Activated T-cell treated with anti-CD3 and anti-CD28 coated beads for 4 hours (primary cell): ENCODE data around the gene INPP5D.
"Not testable (repeated sequence)": the region's sequence is repeated elsewhere in the genome, so short reads cannot be mapped to it uniquely, and the experiment has no call there.

ENCODE experiments used
- DNase-seq: peaks from one replicate; pipeline ENCODE4 v3.0.0-alpha.2; 2020

Gene INPP5D

DNA sequence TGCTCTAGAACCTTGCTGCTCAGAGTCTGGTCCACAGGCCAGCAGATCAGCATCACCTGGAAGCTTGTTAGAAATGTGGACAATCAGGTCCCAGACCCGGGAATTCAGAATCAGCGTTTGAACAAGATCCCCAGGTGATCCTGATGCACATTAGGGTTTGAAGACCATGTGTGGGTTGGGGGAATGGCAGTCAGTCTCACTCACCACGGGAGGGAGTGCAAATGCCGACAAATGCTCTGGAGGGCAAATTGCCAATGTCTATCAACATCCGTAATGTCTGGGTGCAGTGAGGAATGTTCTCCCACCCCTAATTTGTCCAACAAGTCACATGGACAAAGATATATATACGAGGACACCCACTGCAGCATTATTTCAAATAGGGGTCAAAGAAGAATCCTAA lies 34.5 kb downstream of the INPP5D start:
- no peak for DNase-seq

DNA sequence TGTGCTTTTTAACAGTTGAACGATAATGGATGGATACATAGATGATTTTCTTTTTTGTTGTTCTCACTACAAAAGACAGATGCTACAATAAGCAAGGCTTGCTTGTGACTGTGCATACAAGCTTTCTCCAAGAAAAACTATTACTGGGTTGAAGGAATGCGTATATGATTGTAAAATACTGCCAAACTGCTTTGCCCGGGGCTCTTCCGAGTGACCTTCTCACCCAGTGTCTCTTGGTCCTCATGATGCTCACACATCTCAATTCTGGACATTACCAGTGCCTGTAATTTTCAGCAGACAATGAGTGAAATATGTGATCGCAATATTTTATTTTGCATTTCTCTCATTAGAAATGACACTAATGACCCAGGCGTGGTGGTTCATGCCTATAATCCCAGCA lies 35.9 kb downstream of the INPP5D start:
- DNase-seq, result no peak

DNA sequence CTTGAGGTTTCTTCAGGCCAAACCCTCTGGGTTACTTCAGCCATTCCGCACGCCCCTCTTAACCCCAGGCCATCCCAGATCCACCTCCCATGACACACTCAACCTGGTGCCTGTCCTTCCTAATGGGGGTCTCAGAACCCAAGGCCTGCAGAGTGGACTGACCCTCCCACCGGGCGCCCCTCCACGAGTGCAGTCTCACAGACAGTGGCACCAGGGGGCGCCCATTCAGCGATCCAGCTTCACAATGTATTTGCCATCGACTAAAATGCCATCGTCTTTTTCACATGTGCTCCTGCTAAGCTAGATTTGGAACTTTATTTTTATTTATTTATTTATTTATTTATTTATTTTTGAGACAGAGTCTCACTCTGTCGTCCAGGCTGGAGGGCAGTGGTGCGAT lies 38.5 kb downstream of the INPP5D start:
- no peak for DNase-seq

DNA sequence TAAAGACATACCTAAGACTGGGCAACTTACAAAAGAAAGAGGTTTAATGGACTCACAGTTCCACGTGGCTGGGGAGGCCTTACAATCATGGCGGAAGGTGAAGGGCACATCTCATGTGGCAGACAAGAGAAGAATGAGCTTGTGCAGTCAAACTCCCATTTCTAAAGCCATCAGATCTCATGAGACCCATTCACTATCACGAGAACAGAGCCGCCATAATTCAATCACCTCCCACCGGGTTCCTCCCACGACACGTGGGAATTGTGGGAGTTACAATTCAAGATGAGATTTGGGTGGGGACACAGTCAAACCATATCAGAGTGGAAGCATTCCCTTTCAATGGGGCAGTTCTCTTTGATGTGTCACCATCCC lies 39.7 kb downstream of the INPP5D start:
- DNase-seq, result not testable (repeated sequence)

DNA sequence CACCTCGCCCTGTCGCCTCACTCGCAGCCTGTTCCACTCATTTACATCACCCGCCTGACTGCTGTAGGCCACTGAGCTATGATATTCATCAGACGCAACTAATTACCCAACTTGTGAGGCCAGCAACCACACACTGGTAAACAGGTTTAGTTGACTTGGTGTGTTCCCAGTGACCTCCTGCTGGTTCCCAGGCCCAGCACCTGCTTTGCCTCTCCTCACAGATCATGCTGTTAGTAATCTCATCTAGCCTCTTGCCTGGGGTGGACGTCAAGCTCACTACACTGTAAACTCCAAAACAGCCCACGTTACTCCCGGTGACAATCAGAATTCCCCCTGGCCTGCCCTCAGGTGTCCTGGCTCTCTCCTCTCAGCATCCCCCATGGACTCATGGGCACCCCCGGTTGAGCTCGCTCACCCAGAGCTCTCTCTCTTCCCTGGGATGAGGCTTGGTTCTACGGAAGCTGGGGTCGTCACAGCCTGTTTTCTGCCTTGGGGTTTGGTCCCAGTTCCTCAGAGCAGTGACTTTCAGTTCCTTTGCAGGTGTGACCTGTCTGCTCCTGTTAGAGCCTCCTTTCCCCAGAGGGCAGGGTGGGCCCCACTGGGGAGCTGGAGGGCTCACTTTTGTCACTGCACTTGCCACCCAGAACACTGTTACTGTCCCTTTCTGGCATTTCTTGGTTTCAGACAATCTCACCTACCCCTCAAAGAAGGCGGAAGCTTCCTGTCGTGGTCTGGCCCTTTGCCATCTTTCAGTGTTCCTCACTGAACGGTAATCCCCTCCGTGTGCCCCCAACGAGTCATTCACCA lies 40.3 kb downstream of the INPP5D start:
- peak; percentile 38 for DNase-seq

DNA sequence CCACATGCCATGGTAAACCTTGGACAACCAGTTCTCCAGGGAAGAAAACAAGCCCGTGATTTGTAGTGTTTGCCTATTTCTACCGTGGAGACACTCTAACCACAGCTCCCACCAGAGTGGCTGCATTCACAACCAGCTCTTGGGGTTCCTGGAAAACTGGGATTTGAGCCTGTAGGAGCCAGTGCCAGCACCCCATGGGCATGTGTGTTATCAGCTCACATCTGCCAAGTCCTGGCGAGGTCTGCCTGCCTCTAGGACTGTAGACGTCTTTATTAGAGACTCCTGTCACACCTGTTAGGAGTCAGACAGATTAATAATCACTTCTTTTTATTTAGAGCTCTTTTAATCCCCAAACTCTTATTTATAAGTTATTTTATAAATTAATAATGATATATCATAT lies 41.0 kb downstream of the INPP5D start:
- DNase-seq, result no peak

DNA sequence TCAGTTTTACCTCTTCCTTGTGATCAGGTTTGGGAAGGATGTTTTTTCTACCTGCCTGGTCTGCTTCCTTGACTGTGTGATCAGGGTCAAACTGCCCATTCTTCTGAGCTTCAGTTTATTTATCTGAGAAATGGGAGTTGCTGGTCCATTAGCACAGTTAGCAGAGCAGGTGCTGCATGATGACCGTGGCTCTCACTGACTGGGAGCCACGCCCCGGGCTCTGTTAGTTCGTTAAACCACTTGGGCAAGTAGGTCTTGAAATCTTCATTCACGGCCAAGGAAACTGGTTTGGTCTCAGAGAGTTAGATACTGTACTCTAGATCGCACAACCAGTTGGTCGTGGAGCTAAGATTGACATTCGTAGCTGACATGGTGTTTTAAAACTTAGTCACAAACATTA lies 41.7 kb downstream of the INPP5D start:
- DNase-seq, result no peak

DNA sequence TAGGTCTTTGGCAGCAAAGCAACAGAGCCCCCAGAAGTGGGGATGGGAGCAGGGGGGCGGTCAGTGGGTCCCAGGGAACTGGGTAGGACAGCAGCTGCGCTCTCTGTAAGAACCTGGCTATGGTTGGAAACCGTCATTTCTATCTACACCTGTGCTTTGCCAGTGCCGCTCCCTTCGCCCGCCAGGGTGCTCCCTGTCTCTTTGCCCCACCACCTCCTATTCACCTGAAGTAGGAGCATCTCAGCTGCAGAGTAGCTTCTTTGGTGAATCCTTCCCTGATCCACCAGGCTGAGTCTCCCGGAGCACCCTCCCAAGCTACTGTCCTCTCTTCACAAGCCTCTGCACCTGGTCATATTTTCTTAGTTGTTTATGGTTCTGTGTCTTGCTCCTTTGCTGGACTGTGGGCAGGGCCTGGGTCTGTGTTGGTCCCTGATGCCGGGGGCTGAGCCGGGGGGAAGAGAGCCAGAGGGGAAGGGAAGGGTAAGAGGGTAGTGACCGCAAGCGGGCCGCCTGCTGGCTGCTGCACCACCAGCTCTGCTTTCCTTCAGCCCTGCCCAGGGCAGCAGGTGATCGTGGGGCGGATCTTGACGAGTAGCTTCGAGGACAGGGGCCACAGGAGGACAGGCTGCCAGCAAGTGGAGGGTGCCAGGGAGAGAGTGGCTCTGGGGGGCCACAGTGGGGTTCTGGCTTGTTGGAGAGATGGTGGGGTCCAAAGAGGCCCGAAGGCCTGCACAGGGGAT lies 45.2 kb downstream of the INPP5D start:
- DNase-seq, result no peak

DNA sequence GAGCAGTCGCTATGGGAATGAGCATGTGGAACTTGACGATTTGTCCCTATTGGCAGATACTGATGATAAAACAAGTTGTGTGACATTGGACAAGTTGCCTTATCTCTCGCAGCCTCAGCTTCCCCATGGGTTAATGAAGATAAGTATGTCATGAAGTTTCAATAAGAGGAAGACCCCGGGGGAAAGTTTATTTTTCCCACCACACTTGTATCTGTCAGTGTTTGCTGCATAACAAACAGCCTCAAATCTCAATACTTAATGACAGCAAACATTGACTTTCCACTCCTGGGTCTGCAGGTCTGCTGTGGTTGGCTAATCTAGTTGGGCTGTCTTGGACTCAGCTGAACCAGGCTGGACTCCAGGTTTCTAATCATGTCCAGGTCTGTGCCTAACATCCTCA lies 45.8 kb downstream of the INPP5D start:
- no peak for DNase-seq

DNA sequence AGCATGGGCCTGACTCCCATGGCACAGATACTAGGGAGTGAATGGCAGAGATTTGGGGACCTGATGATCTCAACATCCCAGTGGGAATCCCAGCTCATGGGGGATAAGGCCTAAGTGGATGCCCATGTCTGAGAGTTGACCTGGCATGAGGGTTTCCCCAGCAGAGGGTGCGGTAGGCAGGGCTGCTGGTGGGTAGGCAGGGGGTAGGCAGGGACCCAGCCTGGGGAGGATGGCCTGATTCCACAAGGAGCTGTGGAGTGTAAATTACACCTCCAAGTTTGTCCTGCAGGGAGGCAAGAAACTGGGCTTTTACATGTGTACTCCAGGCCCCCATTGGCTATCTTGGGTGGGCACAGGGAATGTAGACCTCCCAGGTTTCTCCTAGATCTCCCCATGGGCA lies 46.9 kb downstream of the INPP5D start:
- no peak for DNase-seq

DNA sequence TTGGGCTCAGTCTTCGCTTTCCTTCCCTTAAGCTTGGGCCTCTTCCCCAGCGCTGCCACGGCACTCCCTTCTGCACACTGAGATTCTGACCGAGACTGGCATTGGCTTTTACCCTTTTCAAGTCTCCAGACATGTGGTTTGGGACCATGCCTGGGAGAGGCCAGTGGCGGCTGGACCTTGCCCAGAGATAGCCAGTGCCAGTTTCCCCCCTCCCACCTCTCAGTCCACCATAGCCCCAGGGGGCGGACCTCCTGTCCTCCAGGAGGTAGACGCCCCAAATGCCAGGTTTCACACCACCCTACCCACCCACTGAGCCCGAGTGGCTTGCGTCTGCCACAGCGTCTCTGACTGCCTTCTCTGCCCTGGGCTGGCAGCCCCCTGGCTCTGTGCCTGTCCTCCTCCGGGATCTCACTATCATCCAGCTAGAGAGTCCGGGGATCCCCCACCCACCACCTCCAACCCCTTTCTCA lies 47.7 kb downstream of the INPP5D start:
- no peak for DNase-seq

DNA sequence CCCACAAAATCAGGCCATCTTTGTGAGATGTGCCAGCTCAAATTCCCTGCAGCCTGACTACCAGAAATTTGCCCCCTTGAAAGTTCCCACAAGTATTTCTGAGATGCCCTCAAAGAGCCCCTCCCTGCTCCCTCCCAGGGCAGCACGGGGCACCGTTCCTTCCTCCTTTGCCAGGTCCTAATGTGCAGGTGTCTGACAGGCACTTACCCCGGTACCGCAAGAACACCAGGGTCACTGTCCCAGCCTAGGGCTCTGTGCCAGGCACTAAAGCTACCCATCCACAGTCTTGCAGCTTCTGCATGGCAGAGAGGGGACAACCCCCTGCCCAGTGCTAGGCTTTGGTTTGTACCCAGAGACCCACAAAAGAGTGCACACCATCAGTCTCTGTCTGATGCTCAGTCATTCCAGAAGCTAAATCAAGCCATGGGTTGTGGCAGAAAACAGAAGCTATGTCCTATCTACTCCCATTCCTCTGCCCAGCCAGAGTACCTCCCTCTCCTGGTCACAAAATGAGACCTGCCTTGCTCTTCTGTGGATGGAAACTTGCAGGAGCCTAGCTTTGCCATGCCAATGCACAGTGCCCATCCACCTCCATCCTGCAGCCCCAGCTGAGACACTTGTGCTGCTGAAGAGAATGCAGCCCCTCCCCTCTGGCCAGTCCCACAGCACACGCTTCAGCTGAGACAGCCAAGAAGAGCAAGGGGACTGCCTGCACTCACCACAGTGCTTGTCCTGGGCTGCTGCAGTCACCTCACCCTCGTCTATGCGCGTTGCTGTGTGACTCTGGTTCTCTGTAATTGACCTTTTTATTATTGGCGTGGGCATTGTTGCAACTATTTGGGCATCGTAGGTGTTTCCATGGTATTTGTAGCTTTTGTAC lies 48.7 kb downstream of the INPP5D start:
- DNase-seq, result no peak

DNA sequence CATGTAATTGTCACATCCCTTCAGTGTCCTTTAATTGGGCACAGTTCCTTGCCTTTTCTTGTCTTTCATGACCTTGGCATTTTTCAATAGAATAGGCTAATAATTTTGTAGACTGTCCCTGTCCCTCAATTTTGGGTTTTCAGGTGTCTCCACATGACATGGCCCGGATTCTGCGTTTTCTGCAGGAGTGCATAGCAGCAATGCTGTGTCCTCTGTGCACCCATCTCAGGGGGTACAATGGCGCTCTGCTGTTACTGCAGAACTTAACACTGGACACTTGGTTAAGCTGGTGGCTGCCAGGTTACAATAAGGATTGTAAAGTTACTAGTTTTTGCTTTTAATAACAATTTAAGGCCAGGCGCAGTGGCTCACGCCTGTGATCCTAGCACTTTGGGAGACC lies 51.3 kb downstream of the INPP5D start:
- DNase-seq, result no peak

DNA sequence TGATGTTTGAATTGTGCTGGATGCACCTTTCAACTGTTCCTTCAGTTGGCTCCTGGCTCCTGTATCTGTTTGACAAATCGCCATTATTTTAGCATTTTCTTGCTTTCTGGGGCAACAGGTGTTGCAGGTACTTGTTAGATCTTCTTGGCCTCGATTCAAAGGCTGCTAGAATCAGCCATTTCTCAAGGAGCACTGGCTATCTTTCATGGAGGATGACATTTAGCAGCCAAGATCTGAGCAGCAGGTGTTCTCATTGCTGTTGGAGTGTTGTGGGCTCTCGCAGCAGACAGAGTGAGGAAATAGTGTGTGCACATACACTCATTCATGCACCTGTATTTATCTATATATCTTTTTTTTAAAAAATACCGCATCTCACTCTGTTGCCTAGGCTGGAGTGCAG lies 52.2 kb downstream of the INPP5D start:
- no peak for DNase-seq

DNA sequence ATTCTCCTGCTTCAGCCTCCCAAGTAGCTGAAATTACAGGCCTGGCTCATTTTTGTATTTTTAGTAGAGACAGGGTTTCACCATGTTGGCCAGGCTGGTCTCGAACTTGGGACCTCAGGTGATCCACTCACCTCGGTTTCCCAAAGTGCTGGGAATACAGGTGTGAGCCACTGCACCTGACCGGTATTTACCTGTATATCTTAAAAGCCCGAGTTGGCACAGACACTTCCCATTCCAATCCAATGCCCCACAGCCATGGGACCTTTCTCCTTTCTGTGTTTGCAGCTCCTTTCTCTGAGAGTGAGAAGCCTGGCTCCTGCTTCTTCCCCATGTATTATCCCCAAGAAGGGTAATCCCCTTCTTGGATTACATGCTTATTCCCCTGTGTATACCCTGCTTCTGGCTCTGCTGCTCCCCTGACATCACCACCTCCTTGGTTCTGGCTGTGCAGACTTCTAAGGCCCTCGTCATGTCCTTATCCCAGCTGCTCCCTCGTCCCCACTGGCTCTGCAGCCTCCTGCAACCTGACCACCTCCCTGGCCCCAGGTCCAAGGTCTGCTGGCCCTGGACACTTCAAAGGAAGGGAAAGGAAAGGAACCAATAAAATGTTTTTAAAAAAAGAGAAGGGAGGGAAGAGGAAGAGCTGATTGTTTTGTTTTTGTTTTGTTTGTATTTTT lies 52.8 kb downstream of the INPP5D start:
- DNase-seq, result no peak

DNA sequence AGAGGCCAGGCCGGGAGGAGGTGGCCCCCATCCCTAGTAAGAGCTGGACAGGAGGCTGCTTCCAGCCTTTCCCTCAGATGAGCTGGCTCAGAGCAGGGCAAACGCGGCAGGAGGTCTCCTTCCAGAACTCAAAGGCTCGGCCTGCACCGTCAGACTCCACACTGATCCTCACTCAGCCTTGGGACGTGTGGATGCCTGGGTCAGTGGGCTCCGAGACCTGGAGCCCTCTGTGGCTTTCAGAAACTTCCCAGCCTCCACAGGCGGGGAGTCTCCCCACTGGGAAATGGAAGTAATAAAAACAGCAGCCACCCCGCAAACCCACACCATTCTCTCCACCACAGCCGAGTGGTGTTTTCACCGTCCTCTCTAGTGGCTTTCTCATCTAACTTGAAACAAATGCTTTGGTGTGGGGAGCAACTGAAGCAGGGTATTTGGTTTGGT lies 54.3 kb downstream of the INPP5D start:
- no peak for DNase-seq

DNA sequence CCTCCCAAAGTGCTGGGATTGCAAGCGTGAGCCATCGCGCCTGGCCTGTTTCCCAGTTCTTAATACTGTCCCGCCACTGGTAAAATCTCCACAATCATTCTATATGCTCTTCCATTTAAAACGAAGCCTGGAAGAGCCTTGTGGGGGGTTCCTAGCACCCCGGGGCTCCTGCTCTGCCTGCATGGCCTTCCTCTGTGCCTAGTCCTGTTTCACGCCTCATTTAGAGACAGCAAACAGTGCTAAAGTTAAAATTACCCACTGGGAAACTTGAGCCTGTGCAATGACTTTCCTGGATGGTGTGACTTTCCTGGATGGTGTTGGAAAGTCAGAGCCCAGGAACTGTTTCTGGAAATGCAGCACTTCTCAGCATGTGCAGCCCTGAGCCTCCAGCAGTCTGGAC lies 55.0 kb downstream of the INPP5D start:
- no peak for DNase-seq

DNA sequence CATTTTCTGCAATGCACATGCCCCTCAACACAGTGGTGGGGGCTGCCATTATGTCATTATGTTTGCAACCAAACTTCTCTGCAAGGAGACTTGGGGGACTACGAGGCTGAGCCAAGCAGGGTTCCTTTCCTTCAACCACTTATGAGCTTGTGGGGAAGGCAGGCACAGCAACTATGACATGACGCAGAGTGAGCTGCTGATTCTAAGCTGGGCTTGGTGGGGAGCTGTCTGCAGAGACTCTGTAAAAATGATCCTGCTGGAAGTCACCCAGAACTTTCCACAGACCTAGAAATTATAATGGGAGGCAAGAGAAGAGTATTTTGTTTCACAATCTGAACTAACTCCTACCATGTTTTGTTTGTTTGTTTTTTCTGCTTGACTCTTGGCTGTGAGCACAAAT lies 55.6 kb downstream of the INPP5D start:
- no peak for DNase-seq

DNA sequence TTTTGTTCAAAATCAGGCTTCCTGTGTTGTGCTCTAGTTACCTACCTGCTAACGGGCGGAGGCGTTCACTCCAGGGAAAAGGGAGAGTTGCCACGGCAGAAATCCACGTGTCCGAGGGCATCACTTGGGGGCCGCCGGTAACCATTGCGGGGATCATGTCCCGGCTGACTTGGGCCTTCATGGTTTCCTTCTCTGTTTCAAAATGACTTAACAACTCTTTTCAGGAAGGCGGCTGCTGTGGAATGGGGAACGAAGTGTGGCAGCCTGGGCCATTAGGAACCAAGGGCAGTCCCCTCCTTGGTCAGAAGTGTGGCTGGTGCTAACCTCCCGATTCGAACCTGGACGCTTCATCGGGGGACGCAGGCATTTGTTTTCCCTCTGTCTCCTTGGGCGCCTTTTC lies 56.8 kb downstream of the INPP5D start:
- no peak for DNase-seq

DNA sequence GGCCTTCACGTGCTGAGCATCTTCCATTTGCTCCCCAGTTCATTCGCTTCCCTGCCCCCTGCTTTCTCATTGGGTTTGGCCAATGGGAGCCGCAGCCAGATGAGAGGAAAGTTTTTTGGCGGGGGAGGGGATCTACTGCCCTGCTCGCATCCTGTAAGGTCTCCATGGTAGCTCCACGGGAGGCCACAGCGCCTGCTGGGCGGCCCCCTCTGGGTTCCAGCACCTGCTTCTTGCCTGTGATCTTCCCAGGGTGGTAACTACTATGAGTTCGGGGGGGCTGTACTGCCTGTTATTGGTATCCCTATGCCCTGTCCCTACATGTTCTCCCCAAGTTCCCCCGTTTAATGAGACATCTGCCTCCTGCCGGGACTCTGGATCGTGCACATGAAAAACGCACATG lies 57.2 kb downstream of the INPP5D start:
- no peak for DNase-seq

DNA sequence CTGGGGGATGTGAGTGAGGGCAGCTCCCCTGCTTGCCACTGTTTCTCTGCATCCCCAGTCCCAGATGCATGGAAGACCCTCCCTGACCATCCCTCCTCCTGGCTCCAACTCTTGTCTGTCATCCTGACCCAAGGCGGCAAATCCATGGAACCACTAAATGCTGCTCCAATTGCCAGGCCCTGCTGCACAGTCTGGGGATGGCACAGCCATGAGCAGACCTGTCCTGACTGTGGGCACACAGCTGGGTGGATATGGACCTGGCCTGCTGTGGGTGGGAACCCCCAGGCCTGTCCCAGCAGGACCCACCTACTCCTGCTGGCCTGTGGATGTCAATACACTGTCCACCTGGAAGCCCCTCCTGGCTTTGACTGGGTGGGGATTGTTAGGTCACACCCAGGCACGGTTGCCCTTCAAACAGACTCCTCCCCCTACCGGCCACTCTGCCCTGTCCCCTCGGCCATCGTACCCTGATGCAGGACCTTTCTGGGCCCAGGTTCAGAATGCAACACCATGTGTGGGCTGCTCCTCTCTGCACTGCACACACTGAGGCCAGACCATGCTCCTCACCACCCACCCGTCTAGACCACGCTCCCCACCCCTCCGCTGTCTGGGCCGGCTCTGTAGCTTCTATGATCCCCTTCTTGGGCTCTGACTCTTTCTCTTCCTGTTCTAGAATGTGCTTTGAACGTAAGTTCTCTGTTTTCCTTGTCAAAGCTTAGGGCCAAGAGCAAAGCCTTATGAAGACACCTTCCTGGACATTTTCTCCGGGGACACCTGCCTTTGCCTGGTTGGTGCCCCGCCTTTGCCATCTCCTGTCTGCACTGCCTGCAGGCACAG lies 57.9 kb downstream of the INPP5D start:
- no peak for DNase-seq

DNA sequence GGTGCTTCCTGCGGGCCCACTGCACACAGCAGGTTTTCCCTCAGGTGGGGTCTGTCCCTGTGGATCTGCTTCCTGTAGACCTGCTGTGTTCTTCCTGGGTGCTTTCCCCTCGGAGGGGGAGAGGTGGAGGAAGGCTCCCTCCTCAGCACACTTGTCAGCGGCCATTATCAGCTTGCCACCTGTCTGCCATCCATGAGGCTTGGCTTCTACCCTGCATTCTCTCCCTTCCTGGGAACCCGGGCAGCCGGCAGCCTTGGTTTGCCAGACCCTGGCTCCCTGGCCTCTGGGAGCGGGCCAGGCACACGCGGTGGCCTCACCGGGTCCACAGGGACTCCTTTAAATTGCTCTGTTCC lies 58.5 kb downstream of the INPP5D start:
- DNase-seq, result no peak
